H1 (cell line): ENCODE results near the gene MAN2A1. TPM values are rescaled to one million over a fixed set of nuclear protein-coding genes. Genes with fewer than 3 reads are reported as not detected.

Experiments used
- CTCF ChIA-PET: fragments of 300-600 bp; sonication (Branson Sonifier 250); formaldehyde crosslinking; loops from one replicate; lab custom pipeline; 2021; ENCODE audit not compliant: partially characterized antibody; lab: Charles Lee
- POLR2A ChIA-PET: fragments of 300-600 bp; sonication (Branson Sonifier 250); formaldehyde crosslinking; loops from one replicate; lab custom pipeline; 2021; ENCODE audit warnings: inconsistent platforms; ENCODE audit not compliant: partially characterized antibody; lab: Charles Lee
- DNase-seq, 2 experiments: peaks; one replicate each; pipeline versions ENCODE4 v3.0.0 to v3.0.0-alpha.2; 2010 to 2022; ENCODE audit warnings: low spot score in 2 of 2, low read depth in 1 of 2, mixed read lengths in 1 of 2
- FAIRE-seq: peaks from 2 replicates; lab custom pipeline; 2011; peaks lifted over from hg19 to GRCh38; lab: Jason Lieb, UNC
- H2AFZ ChIP-seq: 2 replicates; pipeline ENCODE4 v1.8.1; 2012; ENCODE audit warnings: low read length, inconsistent platforms
- H2AK5ac ChIP-seq: 2 replicates; pipeline ENCODE4 v1.6.1; 2013; ENCODE audit warnings: low read depth, low read length
- H2BK120ac ChIP-seq: replicated peaks from 2 replicates; pipeline ENCODE3; 2013; ENCODE audit warnings: low read depth, low read length, inconsistent platforms
- H2BK12ac ChIP-seq: 2 replicates; pipeline ENCODE4 v1.6.1; 2013; ENCODE audit warnings: low read depth, low read length
- H2BK15ac ChIP-seq: 2 replicates; pipeline ENCODE4 v1.6.1; 2013; ENCODE audit warnings: low read length
- H2BK20ac ChIP-seq: 2 replicates; pipeline ENCODE4 v1.6.1; 2013; ENCODE audit warnings: low read length
- H2BK5ac ChIP-seq: 2 replicates; pipeline ENCODE4 v1.6.1; 2013; ENCODE audit warnings: low read depth, low read length
- H3K14ac ChIP-seq: 2 replicates; pipeline ENCODE4 v1.6.1; 2013; ENCODE audit warnings: inconsistent platforms; ENCODE audit not compliant: insufficient read length
- H3K18ac ChIP-seq: 2 replicates; pipeline ENCODE4 v1.6.1; 2013; ENCODE audit warnings: low read length; ENCODE audit errors: extremely low read depth
- H3K23ac ChIP-seq: 2 replicates; pipeline ENCODE4 v1.6.1; 2013; ENCODE audit warnings: inconsistent platforms; ENCODE audit not compliant: insufficient read length
- H3K23me2 ChIP-seq: 2 replicates; pipeline ENCODE4 v1.6.1; 2013; ENCODE audit warnings: low read depth, low read length
- H3K27ac ChIP-seq: 2 replicates; pipeline ENCODE4 v1.6.1; 2011; ENCODE audit warnings: low read depth, low read length, inconsistent platforms
- H3K27me3 ChIP-seq, 4 experiments: replicated peaks in 1 of 4; 1 replicate in 1 of 4; 2 replicates in 3 of 4; pipeline versions ENCODE4 v1.6.1 to v1.8.1; 2011 to 2013; ENCODE audit warnings: low read length in 3 of 4, mild to moderate bottlenecking in 3 of 4, inconsistent platforms in 2 of 4, mixed read lengths in 2 of 4, moderate library complexity in 1 of 4; ENCODE audit not compliant: control insufficient read depth in 3 of 4, insufficient read depth in 3 of 4; ENCODE audit errors: extremely low read depth in 1 of 4
- H3K36me3 ChIP-seq, 4 experiments: 2 replicates each; pipeline versions ENCODE4 v1.6.1 to v1.8.1; 2011 to 2013; ENCODE audit warnings: mild to moderate bottlenecking in 4 of 4, low read length in 3 of 4, moderate library complexity in 2 of 4, control low read depth in 1 of 4, inconsistent platforms in 1 of 4; ENCODE audit not compliant: insufficient read depth in 4 of 4, control insufficient read depth in 2 of 4
- H3K4ac ChIP-seq: replicated peaks from 2 replicates; pipeline ENCODE3; 2013; ENCODE audit warnings: low read length, low read depth, mixed read lengths, inconsistent platforms; ENCODE audit not compliant: insufficient read length
- H3K4me1 ChIP-seq, 4 experiments: replicated peaks in 1 of 4; 1 replicate in 1 of 4; 2 replicates in 3 of 4; pipeline versions ENCODE4 v1.6.1 to v1.8.1; 2011 to 2013; ENCODE audit warnings: low read length in 3 of 4, inconsistent platforms in 2 of 4, mixed read lengths in 1 of 4; ENCODE audit not compliant: insufficient read depth in 4 of 4, control insufficient read depth in 3 of 4
- H3K4me2 ChIP-seq, 2 experiments: 2 replicates each; pipeline versions ENCODE4 v1.6.1 to v1.8.1; 2011 to 2013; ENCODE audit warnings: low read depth in 2 of 2, low read length in 2 of 2, control low read depth in 1 of 2, inconsistent platforms in 1 of 2, mild to moderate bottlenecking in 1 of 2; ENCODE audit not compliant: insufficient read depth in 1 of 2
- H3K4me3 ChIP-seq, 4 experiments: fragments of 200-600, 300-600 bp in 1 of 4; sonication (generic), shearing (Covaris generic), sonication (Bioruptor Twin) in 1 of 4; 2 replicates each; pipeline versions ENCODE4 v1.5.1 to v1.8.1; 2011 to 2016; ENCODE audit warnings: low read length in 4 of 4, low read depth in 3 of 4, control low read depth in 2 of 4, inconsistent platforms in 2 of 4, mild to moderate bottlenecking in 2 of 4, mixed read lengths in 1 of 4, moderate library complexity in 1 of 4; ENCODE audit not compliant: insufficient read depth in 2 of 4; ENCODE audit errors: extremely low read depth in 1 of 4
- H3K56ac ChIP-seq: replicated peaks from 2 replicates; pipeline ENCODE3; 2013; ENCODE audit warnings: low read depth, mild to moderate bottlenecking, mixed read lengths, low read length, inconsistent platforms; ENCODE audit not compliant: insufficient read length
- H3K79me1 ChIP-seq: 2 replicates; pipeline ENCODE4 v1.6.1; 2013; ENCODE audit warnings: low read depth, low read length, control low read depth
- H3K79me2 ChIP-seq, 2 experiments: 2 replicates each; pipeline versions ENCODE4 v1.6.1 to v1.8.1; 2012 to 2013; ENCODE audit warnings: low read length in 2 of 2, mild to moderate bottlenecking in 2 of 2, inconsistent platforms in 1 of 2; ENCODE audit not compliant: insufficient read depth in 2 of 2, control insufficient read depth in 1 of 2
- H3K9ac ChIP-seq, 4 experiments: replicated peaks in 1 of 4; 1 replicate in 1 of 4; 2 replicates in 3 of 4; pipeline versions ENCODE4 v1.6.1 to v1.8.1; 2011 to 2013; ENCODE audit warnings: low read depth in 3 of 4, low read length in 3 of 4, control low read depth in 2 of 4, mild to moderate bottlenecking in 2 of 4, moderate library complexity in 2 of 4, inconsistent platforms in 1 of 4; ENCODE audit errors: extremely low read depth in 1 of 4
- H3K9me3 ChIP-seq, 2 experiments: 2 replicates each; pipeline versions ENCODE4 v1.6.1 to v1.8.1; 2012 to 2013; ENCODE audit warnings: mild to moderate bottlenecking in 2 of 2, moderate library complexity in 2 of 2, control low read depth in 1 of 2, inconsistent platforms in 1 of 2, low read depth in 1 of 2, low read length in 1 of 2, mixed read lengths in 1 of 2; ENCODE audit not compliant: insufficient read depth in 2 of 2
- H4K20me1 ChIP-seq, 2 experiments: replicated peaks in 1 of 2; 2 replicates each; pipeline versions ENCODE3 to v1.8.1; 2011 to 2013; ENCODE audit warnings: inconsistent platforms in 2 of 2, low read length in 2 of 2, mild to moderate bottlenecking in 1 of 2; ENCODE audit not compliant: insufficient read depth in 2 of 2, control insufficient read depth in 1 of 2
- H4K5ac ChIP-seq: 2 replicates; pipeline ENCODE4 v1.6.1; 2013; ENCODE audit warnings: low read length, low read depth, mixed read lengths, inconsistent platforms; ENCODE audit not compliant: insufficient read length
- H4K8ac ChIP-seq: 2 replicates; pipeline ENCODE4 v1.8.0; 2013; ENCODE audit warnings: mild to moderate bottlenecking, moderate library complexity, low read length, inconsistent platforms; ENCODE audit not compliant: insufficient read depth; ENCODE audit errors: extremely low read depth
- H4K91ac ChIP-seq: replicated peaks from 2 replicates; pipeline ENCODE3; 2013; ENCODE audit warnings: low read length, mixed read lengths, inconsistent platforms; ENCODE audit not compliant: insufficient read length
- ATF2 ChIP-seq: IDR thresholded peaks from 2 replicates; pipeline ENCODE4 v1.6.1; 2012; ENCODE audit warnings: low read length, inconsistent platforms
- ATF3 ChIP-seq: IDR thresholded peaks from 2 replicates; pipeline ENCODE4 v1.6.1; 2011; ENCODE audit warnings: low read depth, mild to moderate bottlenecking, low read length; ENCODE audit not compliant: insufficient read depth
- BACH1 ChIP-seq: IDR thresholded peaks from 2 replicates; pipeline ENCODE4 v1.6.1; 2012; ENCODE audit warnings: low read length, improper control_type of control experiment
- BCL11A ChIP-seq, 2 experiments: IDR thresholded peaks; one replicate each; pipeline ENCODE4 v1.6.1; 2011; ENCODE audit warnings: low read depth in 2 of 2, low read length in 2 of 2, mild to moderate bottlenecking in 2 of 2
- KDM1A ChIP-seq: fragments of 200-600, 300-600 bp; sonication (generic); IDR thresholded peaks from 2 replicates; pipeline ENCODE4 v1.7.1; 2016; ENCODE audit warnings: mild to moderate bottlenecking, low read length, borderline replicate concordance
- KDM5A ChIP-seq: fragments of 200-600 bp; IDR thresholded peaks from 2 replicates; pipeline ENCODE4 v1.7.1; 2012; ENCODE audit warnings: mild to moderate bottlenecking, low read length, inconsistent platforms, mixed read lengths
- NRF1 ChIP-seq: IDR thresholded peaks from 2 replicates; pipeline ENCODE4 v1.6.1; 2011; ENCODE audit warnings: mild to moderate bottlenecking, low read depth, low read length, improper control_type of control experiment
- POLR2AphosphoS5 ChIP-seq: IDR thresholded peaks from 2 replicates; pipeline ENCODE4 v1.6.1; 2011; ENCODE audit warnings: low read depth, low read length
- RAD21 ChIP-seq, 2 experiments: IDR thresholded peaks in 1 of 2; conservative IDR thresholded peaks in 1 of 2; 2 replicates each; pipeline ENCODE4 v1.6.1; 2011; ENCODE audit warnings: low read depth in 2 of 2, low read length in 2 of 2, improper control_type of control experiment in 1 of 2, inconsistent platforms in 1 of 2, mild to moderate bottlenecking in 1 of 2, moderate library complexity in 1 of 2
- RFX5 ChIP-seq: IDR thresholded peaks from 2 replicates; pipeline ENCODE4 v1.6.1; 2011; ENCODE audit warnings: low read depth, low read length, improper control_type of control experiment, borderline replicate concordance
- SIX5 ChIP-seq: IDR thresholded peaks from 2 replicates; pipeline ENCODE4 v1.6.1; 2011; ENCODE audit warnings: mild to moderate bottlenecking, low read depth, low read length
- WGBS, 2 experiments: shearing (Covaris generic) in 1 of 2; methylation state at CpG; one replicate each; pipeline versions ENCODE4 v1.1.6 to v1.1.7; 2013 to 2015; ENCODE audit warnings: low lambda C conversion rate in 2 of 2, mixed read lengths in 2 of 2, inconsistent platforms in 1 of 2, low coverage in 1 of 2, missing lambda C conversion rate in 1 of 2; ENCODE audit not compliant: insufficient replicate concordance in 2 of 2, insufficient coverage in 1 of 2, insufficient read length in 1 of 2; ENCODE audit errors: extremely low coverage in 1 of 2, missing lambda C conversion rate in 1 of 2; 5-methylcytosine and 5-hydroxymethylcytosine counted together
- polyA plus RNA-seq, 7 experiments: library from polyadenylated mRNA; depleted of rRNA in 3 of 7; stranded (reverse) in 5 of 7; unstranded in 2 of 7; fragments of >200 nt in 5 of 7; fragments of 200-250 nt in 2 of 7; gene quantifications; 1 replicate in 5 of 7; 2 replicates in 1 of 7; 4 replicates in 1 of 7; pipeline versions ENCODE4 v1.2.1 to v1.2.3, GENCODE V29; 2011 to 2013; ENCODE audit warnings: missing spikeins in 2 of 7, mixed read lengths in 2 of 7
- total RNA-seq: library from RNA; stranded (reverse); fragmentation: NEBNext Ultra II Directional; extraction: Animal tissue kit (Norgen Biotek cat#: 25700); gene quantifications from 2 replicates; pipeline ENCODE4 v1.2.1, GENCODE V29; 2021

MAN2A1 gene
- total and polyA plus RNA-seq, 2 of the 8 experiments (the other 6 are each of a cell fraction or from before 2014, with no cell fraction given), result 29.1 to 102 TPM

GRCh38 chr5:109756543-109757185 is 66.9 kb downstream of the MAN2A1 start:
- Histone ChIP-seq H3K4ac (no peak overlapping the region), H3K4me3 (no peak overlapping the region), H4K20me1 (peaks cover 0 to 1% of the 10 kb centered on the region in 2 experiments), H4K8ac (no peak overlapping the region), H3K27ac (no peak overlapping the region), H2BK20ac (no peak overlapping the region), H3K79me1 (no peaks in the 10 kb centered on the region), H3K18ac (no peak overlapping the region), H2BK120ac (no peak overlapping the region), H3K9ac (no peak overlapping the region), H4K91ac (no peak overlapping the region), H3K36me3 (peaks cover 3 to 16% (median 11%) of the 10 kb centered on the region in 4 experiments; a peak in 6 of 8 replicates), H3K56ac (no peak overlapping the region), H2BK5ac (no peak overlapping the region), H3K23me2 (no peaks in the 10 kb centered on the region), H3K27me3 (no peaks in the 10 kb centered on the region), H3K9me3 (no peaks in the 10 kb centered on the region), H2BK12ac (no peak overlapping the region), H2BK15ac (no peak overlapping the region), H3K23ac (no peak overlapping the region), H2AFZ (no peak overlapping the region), H3K14ac (no peak overlapping the region), H3K79me2 (peaks cover 3 to 63% of the 10 kb centered on the region in 2 experiments; a peak in 3 of 4 replicates), H3K4me2 (no peak overlapping the region), H2AK5ac (no peak overlapping the region), H4K5ac (no peak overlapping the region), H3K4me1 (no peaks in the 10 kb centered on the region)
- CTCF ChIA-PET, result no interaction called here
- POLR2A ChIA-PET, result no interaction called here
- 91% methylated on average over 6 of the region's 6 CpGs; no CpG with 5 or more reads in 1 of the 2 experiments for WGBS, 2 experiments
- DNase-seq, result no peak
- FAIRE-seq, result no peak
- TF ChIP-seq BCL11A (IDR thresholded peaks at IDR 0.05; ENCODE audit: low read depth in 2 of 2, low read length in 2 of 2), result no peak
- no peak for TF ChIP-seq NRF1
- no peak for TF ChIP-seq BACH1
- TF ChIP-seq KDM1A, result no peak
- no peak for TF ChIP-seq RFX5
- TF ChIP-seq ATF3, result no peak
- TF ChIP-seq KDM5A, result no peak
- TF ChIP-seq RAD21 (IDR thresholded peaks at IDR 0.05 in 1 of 2, conservative IDR thresholded peaks at IDR 0.05 in 1 of 2; ENCODE audit: low read depth in 2 of 2, low read length in 2 of 2), result no peak
- no peak for TF ChIP-seq ATF2
- TF ChIP-seq POLR2AphosphoS5, result no peak
- TF ChIP-seq SIX5, result no peak
